Measurements from ENCODE around the gene TMEM176A.

Gene TMEM176A

DNA sequence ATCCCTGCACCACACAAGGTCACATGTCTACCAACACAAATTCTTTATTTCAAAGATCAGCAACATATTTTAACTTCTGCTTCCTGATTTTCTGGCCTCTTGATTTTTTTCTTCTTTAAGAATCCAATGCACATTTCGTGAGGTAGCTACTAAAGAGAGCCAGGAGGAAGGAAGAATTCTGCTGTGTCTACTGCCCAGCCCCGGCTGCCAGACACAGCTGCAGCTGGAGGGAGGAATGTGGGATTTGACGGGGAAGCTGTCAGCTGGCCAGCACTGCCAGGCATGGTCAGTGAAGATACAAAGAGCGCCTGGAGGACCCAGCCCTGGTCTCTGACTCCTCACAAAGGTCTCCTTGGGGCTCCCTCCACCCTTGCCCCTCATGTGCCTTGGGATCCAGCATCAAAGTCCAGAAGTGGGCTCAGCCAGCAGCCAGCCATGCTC is 44.9 kb downstream of the TMEM176A start:
- no peak overlapping the region for H3K4me3 ChIP-seq (ENCODE audit: low read depth, low read length)
- TF ChIP-seq, protein P1, sequence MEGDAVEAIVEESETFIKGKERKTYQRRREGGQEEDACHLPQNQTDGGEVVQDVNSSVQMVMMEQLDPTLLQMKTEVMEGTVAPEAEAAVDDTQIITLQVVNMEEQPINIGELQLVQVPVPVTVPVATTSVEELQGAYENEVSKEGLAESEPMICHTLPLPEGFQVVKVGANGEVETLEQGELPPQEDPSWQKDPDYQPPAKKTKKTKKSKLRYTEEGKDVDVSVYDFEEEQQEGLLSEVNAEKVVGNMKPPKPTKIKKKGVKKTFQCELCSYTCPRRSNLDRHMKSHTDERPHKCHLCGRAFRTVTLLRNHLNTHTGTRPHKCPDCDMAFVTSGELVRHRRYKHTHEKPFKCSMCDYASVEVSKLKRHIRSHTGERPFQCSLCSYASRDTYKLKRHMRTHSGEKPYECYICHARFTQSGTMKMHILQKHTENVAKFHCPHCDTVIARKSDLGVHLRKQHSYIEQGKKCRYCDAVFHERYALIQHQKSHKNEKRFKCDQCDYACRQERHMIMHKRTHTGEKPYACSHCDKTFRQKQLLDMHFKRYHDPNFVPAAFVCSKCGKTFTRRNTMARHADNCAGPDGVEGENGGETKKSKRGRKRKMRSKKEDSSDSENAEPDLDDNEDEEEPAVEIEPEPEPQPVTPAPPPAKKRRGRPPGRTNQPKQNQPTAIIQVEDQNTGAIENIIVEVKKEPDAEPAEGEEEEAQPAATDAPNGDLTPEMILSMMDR (IDR thresholded peaks at IDR 0.05; ENCODE audit: low read depth, low read length), result no peak
- TF ChIP-seq POLR2A (IDR thresholded peaks at IDR 0.05; ENCODE audit: extremely low read depth, insufficient read length), result no peak
- no peak for TF ChIP-seq MYC (IDR thresholded peaks at IDR 0.05; ENCODE audit: low read depth, low read length)
- no peak for TF ChIP-seq MAX (IDR thresholded peaks at IDR 0.05; ENCODE audit: low read depth, low read length)
- DNase-seq (ENCODE audit: low read depth), result no peak

DNA sequence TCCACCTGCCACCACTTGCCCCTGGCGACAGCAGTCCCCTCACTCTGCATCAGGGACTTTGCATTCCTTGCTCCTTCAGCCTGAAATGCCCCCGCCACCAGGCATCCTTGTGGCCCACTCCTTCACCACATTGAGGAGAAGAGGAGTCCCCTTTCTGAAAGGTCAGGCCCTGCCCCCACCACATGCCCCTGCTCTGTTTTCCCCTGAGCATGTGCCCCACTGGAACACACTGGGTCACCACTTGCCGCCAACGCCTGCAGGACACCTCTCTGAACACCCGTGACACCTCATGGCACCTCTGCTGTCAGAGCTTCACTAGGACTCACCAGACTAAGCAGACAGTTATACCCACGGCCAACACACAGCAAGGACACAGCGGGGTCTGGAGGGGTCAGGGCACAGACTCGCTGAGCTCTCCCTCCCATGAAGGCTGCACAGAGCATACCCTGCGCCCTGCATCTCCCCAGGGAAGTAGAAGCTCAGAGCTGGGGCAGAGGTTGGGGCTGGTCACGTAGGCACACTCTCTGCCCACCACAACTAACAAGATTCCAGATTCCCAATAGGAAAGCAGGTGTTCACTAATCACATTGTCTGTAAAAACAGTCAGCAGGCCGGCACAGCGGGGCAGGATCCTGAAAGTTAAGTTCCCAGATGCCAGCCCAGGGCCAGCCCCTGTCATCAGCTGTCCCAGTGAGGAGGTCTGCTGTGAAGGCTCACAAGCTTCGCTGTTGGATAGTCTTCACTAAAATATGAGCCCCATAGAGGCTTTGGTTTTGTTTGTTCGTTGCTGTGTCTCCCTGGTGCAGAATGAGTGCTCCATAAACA is 45.9 kb downstream of the TMEM176A start:
- DNase-seq (ENCODE audit: low read depth), result no peak
- TF ChIP-seq MYC (IDR thresholded peaks at IDR 0.05; ENCODE audit: low read depth, low read length) (no peak), POLR2A (IDR thresholded peaks at IDR 0.05; ENCODE audit: extremely low read depth, insufficient read length) (no peak), MAX (IDR thresholded peaks at IDR 0.05; ENCODE audit: low read depth, low read length) (no peak)
- TF ChIP-seq, protein P1 (IDR thresholded peaks at IDR 0.05; ENCODE audit: low read depth, low read length), result no peak

GRCh38 chr7:150847536-150847935 is 47.0 kb downstream of the TMEM176A start:
- no peak overlapping the region for H3K4me3 ChIP-seq (ENCODE audit: low read depth, low read length)
- TF ChIP-seq POLR2A (IDR thresholded peaks at IDR 0.05; ENCODE audit: extremely low read depth, insufficient read length) (no peak), MAX (IDR thresholded peaks at IDR 0.05; ENCODE audit: low read depth, low read length) (no peak), MYC (IDR thresholded peaks at IDR 0.05; ENCODE audit: low read depth, low read length) (no peak)
- TF ChIP-seq, protein P1 (IDR thresholded peaks at IDR 0.05; ENCODE audit: low read depth, low read length), result no peak
- DNase-seq (ENCODE audit: low read depth), result no peak

More for the DNA sequence above, 45.9 kb downstream of the TMEM176A start:
- H3K4me3 ChIP-seq (ENCODE audit: low read depth, low read length), result no peak overlapping the region

DNA sequence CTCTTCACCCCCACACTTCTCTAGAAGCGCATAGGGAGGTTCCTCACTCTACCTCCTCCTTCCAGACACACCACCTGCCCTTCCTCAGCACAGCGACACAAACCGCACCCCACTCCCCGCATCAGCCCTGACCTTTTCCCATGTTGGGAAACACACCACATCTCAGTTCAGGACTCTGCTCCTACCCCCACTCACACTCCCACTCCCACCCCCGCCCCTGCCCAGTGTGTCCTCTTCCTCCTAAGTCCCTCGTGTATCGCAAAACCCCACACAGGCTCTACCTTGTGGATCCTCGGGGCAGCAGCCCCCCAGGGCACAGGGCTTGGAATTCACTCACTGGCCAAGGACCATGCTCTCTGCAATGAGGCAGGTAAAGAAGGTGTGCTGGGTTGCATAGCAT is 47.5 kb downstream of the TMEM176A start:
- DNase-seq (ENCODE audit: low read depth), result peak; percentile 23
- TF ChIP-seq MYC (IDR thresholded peaks at IDR 0.05; ENCODE audit: low read depth, low read length) (no peak), MAX (IDR thresholded peaks at IDR 0.05; ENCODE audit: low read depth, low read length) (no peak), POLR2A (IDR thresholded peaks at IDR 0.05; ENCODE audit: extremely low read depth, insufficient read length) (no peak)
- TF ChIP-seq, protein P1 (IDR thresholded peaks at IDR 0.05; ENCODE audit: low read depth, low read length), result no peak

DNA sequence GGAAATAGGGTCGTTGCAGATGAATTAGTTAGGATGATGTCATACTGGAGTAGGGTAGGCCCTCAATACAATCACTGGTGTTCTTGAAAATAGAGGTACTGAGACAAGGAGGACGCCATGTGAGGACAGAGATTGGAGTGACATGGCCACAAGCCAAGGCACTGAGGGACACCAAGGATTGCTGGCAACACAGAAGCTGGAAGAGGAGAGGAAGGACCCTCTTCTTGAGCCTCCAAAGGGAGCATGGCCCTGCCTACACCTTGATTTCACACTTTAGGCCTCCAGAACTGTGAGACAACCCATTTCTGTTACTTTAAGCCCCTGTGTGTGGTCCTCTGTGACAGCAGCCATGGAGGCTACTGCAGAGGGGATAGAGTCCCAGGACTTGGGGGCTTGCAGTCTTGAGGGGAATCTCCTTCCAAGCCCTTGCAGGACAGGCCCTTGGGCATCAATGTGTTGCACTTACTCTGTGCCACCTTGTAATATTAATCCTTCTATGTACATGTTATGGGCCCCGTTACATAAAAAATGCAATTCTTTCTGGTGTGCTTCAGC is 48.1 kb downstream of the TMEM176A start:
- H3K4me3 ChIP-seq (ENCODE audit: low read depth, low read length), result no peak overlapping the region
- TF ChIP-seq MYC (IDR thresholded peaks at IDR 0.05; ENCODE audit: low read depth, low read length) (no peak), MAX (IDR thresholded peaks at IDR 0.05; ENCODE audit: low read depth, low read length) (no peak), POLR2A (IDR thresholded peaks at IDR 0.05; ENCODE audit: extremely low read depth, insufficient read length) (no peak)
- TF ChIP-seq, protein P1 (IDR thresholded peaks at IDR 0.05; ENCODE audit: low read depth, low read length), result no peak
- no peak for DNase-seq (ENCODE audit: low read depth)

More for the DNA sequence above, 47.5 kb downstream of the TMEM176A start:
- no peak overlapping the region for H3K4me3 ChIP-seq (ENCODE audit: low read depth, low read length)

Data from NB4 (cell line).